H9 (cell line): ENCODE measurements around the gene ZNHIT3. TPM values are rescaled to one million over a fixed set of nuclear protein-coding genes. Genes with fewer than 3 reads are reported as not detected.

Experiments
- DNase-seq: peaks from one replicate; pipeline ENCODE4 v3.0.0-alpha.2; 2017
- H2AFZ ChIP-seq: one replicate; pipeline ENCODE4 v1.6.1; 2013; ENCODE audit warnings: mild to moderate bottlenecking, low read length, control low read depth, moderate library complexity
- H2AK5ac ChIP-seq: 2 replicates; pipeline ENCODE4 v1.6.1; 2013; ENCODE audit warnings: low read length, control low read depth, mixed read lengths; ENCODE audit not compliant: insufficient read length
- H2BK120ac ChIP-seq: one replicate; pipeline ENCODE4 v1.6.1; 2013; ENCODE audit warnings: low read depth, mild to moderate bottlenecking, low read length, control low read depth, inconsistent platforms; ENCODE audit not compliant: poor library complexity, severe bottlenecking
- H2BK12ac ChIP-seq: 2 replicates; pipeline ENCODE4 v1.6.1; 2013; ENCODE audit warnings: low read length, control low read depth, mixed read lengths, low read depth; ENCODE audit not compliant: insufficient read length
- H2BK15ac ChIP-seq: 2 replicates; pipeline ENCODE4 v1.6.1; 2013; ENCODE audit warnings: low read depth, low read length, control low read depth
- H2BK20ac ChIP-seq: one replicate; pipeline ENCODE4 v1.6.1; 2013; ENCODE audit warnings: low read depth, mild to moderate bottlenecking, low read length, control low read depth, inconsistent platforms; ENCODE audit not compliant: poor library complexity, severe bottlenecking
- H2BK5ac ChIP-seq: 2 replicates; pipeline ENCODE4 v1.6.1; 2013; ENCODE audit warnings: low read length, control low read depth, mixed read lengths; ENCODE audit not compliant: insufficient read length
- H3K14ac ChIP-seq: 2 replicates; pipeline ENCODE4 v1.6.1; 2013; ENCODE audit warnings: low read length, control low read depth; ENCODE audit not compliant: insufficient read depth
- H3K18ac ChIP-seq: 2 replicates; pipeline ENCODE4 v1.6.1; 2013; ENCODE audit warnings: low read depth, mild to moderate bottlenecking, mixed read lengths, low read length, control low read depth; ENCODE audit not compliant: insufficient read length
- H3K23ac ChIP-seq: 2 replicates; pipeline ENCODE4 v1.6.1; 2013; ENCODE audit warnings: low read length, control low read depth, mixed read lengths, low read depth; ENCODE audit not compliant: insufficient read length
- H3K23me2 ChIP-seq: 2 replicates; pipeline ENCODE4 v1.6.1; 2013; ENCODE audit warnings: low read depth, mild to moderate bottlenecking, mixed read lengths, low read length, control low read depth; ENCODE audit not compliant: insufficient read length, poor library complexity, severe bottlenecking
- H3K27ac ChIP-seq: 2 replicates; pipeline ENCODE4 v1.5.1; 2013; ENCODE audit warnings: low read length, control low read depth, mixed read lengths, low read depth; ENCODE audit not compliant: insufficient read length
- H3K27me3 ChIP-seq: 2 replicates; pipeline ENCODE4 v1.6.1; 2013; ENCODE audit warnings: low read length, control low read depth, inconsistent platforms; ENCODE audit not compliant: insufficient read depth
- H3K4ac ChIP-seq: 2 replicates; pipeline ENCODE4 v1.6.1; 2013; ENCODE audit warnings: low read depth, mild to moderate bottlenecking, control low read depth, inconsistent platforms, low read length, moderate library complexity
- H3K4me1 ChIP-seq: 2 replicates; pipeline ENCODE4 v1.6.1; 2013; ENCODE audit warnings: low read length, control low read depth, inconsistent platforms; ENCODE audit not compliant: insufficient read depth
- H3K4me2 ChIP-seq: 2 replicates; pipeline ENCODE4 v1.6.1; 2013; ENCODE audit warnings: low read length, control low read depth, mixed read lengths; ENCODE audit not compliant: insufficient read length, insufficient read depth
- H3K56ac ChIP-seq: 2 replicates; pipeline ENCODE4 v1.6.1; 2013; ENCODE audit warnings: low read depth, mild to moderate bottlenecking, mixed read lengths, low read length, control low read depth; ENCODE audit not compliant: insufficient read length
- H3K79me1 ChIP-seq: 2 replicates; pipeline ENCODE4 v1.6.1; 2013; ENCODE audit warnings: low read depth, mild to moderate bottlenecking, moderate library complexity, low read length, control low read depth, inconsistent platforms; ENCODE audit not compliant: insufficient read depth, poor library complexity, severe bottlenecking
- H3K79me2 ChIP-seq: 2 replicates; pipeline ENCODE4 v1.6.1; 2013; ENCODE audit warnings: low read length, control low read depth, inconsistent platforms; ENCODE audit not compliant: insufficient read depth
- H3K9ac ChIP-seq: 2 replicates; pipeline ENCODE4 v1.6.1; 2013; ENCODE audit warnings: low read length, control low read depth, mixed read lengths; ENCODE audit not compliant: insufficient read length; ENCODE audit errors: extremely low read depth
- H3K9me3 ChIP-seq: one replicate; pipeline ENCODE4 v1.6.1; 2013; ENCODE audit warnings: low read depth, low read length, inconsistent platforms; ENCODE audit not compliant: control insufficient read depth
- H3T11ph ChIP-seq: one replicate; pipeline ENCODE4 v1.6.1; 2013; ENCODE audit warnings: mild to moderate bottlenecking, low read length, control low read depth, inconsistent platforms
- H4K20me1 ChIP-seq: one replicate; pipeline ENCODE4 v1.6.1; 2013; ENCODE audit not compliant: control insufficient read depth, insufficient read length, insufficient read depth
- H4K5ac ChIP-seq: 2 replicates; pipeline ENCODE4 v1.6.1; 2013; ENCODE audit warnings: low read depth, mild to moderate bottlenecking, mixed read lengths, low read length, control low read depth; ENCODE audit not compliant: insufficient read length
- H4K8ac ChIP-seq: replicated peaks from 2 replicates; pipeline ENCODE4 v1.6.1; 2013; ENCODE audit warnings: low read length, control low read depth, mixed read lengths, low read depth; ENCODE audit not compliant: insufficient read length
- H4K91ac ChIP-seq: 2 replicates; pipeline ENCODE4 v1.6.1; 2013; ENCODE audit warnings: low read depth, mild to moderate bottlenecking, moderate library complexity, mixed read lengths, low read length, control low read depth; ENCODE audit not compliant: insufficient read length
- H3K27ac Mint-ChIP-seq, 3 experiments: 2 replicates in 2 of 3; 3 replicates in 1 of 3; pipeline ENCODE4 v1.8.0; 2020 to 2021; ENCODE audit warnings: mixed read lengths in 3 of 3, mild to moderate bottlenecking in 1 of 3, moderate library complexity in 1 of 3
- H3K27me3 Mint-ChIP-seq: 2 replicates; pipeline ENCODE4 v1.8.0; 2021; ENCODE audit warnings: low read depth, mild to moderate bottlenecking, moderate library complexity, mixed read lengths
- H3K36me3 Mint-ChIP-seq, 3 experiments: 2 replicates in 2 of 3; 3 replicates in 1 of 3; pipeline ENCODE4 v1.8.0; 2020 to 2021; ENCODE audit warnings: low read depth in 3 of 3, mixed read lengths in 3 of 3; ENCODE audit not compliant: insufficient read depth in 1 of 3
- H3K4me1 Mint-ChIP-seq, 2 experiments: 2 replicates each; pipeline ENCODE4 v1.8.0; 2020; ENCODE audit warnings: mixed read lengths in 2 of 2
- H3K4me3 Mint-ChIP-seq, 2 experiments: 2 replicates in 1 of 2; 3 replicates in 1 of 2; pipeline ENCODE4 v1.8.0; 2020 to 2021; ENCODE audit warnings: mild to moderate bottlenecking in 2 of 2, mixed read lengths in 2 of 2, moderate library complexity in 1 of 2
- H3K9me3 Mint-ChIP-seq, 2 experiments: 2 replicates in 1 of 2; 3 replicates in 1 of 2; pipeline ENCODE4 v1.8.0; 2020; ENCODE audit warnings: mild to moderate bottlenecking in 2 of 2, mixed read lengths in 2 of 2, moderate library complexity in 1 of 2
- CTCF ChIP-seq: fragments of 200-600 bp; sonication (generic); conservative IDR thresholded peaks from 3 replicates; pipeline ENCODE4 v1.8.0; 2021; ENCODE audit warnings: antibody characterized with exemption, mild to moderate bottlenecking
- WGBS: extraction: QIAGEN DNeasy Blood & Tissue Kit; methylation state at CpG from one replicate; pipeline ENCODE4 v1.1.7; 2013; ENCODE audit warnings: missing lambda C conversion rate, low lambda C conversion rate, mixed read lengths; ENCODE audit not compliant: insufficient read length; ENCODE audit errors: extremely low coverage; 5-methylcytosine and 5-hydroxymethylcytosine counted together
- total RNA-seq: library from RNA; stranded (reverse); gene quantifications from 2 replicates; pipeline ENCODE4 v1.2.1, GENCODE V29; 2021

The ZNHIT3 gene
- total RNA-seq, 1 experiment from 2014 or later, result 64.7 TPM

DNA sequence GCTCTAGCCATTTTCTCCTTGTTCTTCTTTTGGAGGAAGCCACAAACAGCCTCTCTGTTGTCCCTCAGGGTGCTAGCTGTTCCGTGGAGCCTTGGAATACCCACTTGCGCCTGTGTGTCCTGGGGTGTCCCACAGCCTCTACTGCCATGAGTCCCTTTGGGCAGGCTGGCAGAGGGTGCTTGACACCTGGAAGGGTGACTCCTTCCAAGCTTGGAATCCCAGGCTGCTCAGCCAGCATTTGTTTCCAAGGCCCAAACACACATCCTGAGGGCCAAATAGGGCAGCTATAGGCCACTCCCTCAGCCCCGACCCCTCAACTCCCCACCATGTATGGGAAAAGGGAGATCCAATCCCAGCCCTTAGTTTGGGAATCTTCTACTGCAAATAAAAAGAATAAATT lies 14.9 kb downstream of the ZNHIT3 start:
- no peak overlapping the region for H2BK120ac ChIP-seq
- no peak overlapping the region for H2BK15ac ChIP-seq
- no peaks in the 10 kb centered on the region for H3K4me1 ChIP-seq
- no peak overlapping the region for H4K8ac ChIP-seq
- H3K27ac ChIP-seq, result no peak overlapping the region
- H3K4me1 Mint-ChIP-seq, result no peaks in the 10 kb centered on the region
- H3K4me3 Mint-ChIP-seq, result no peak overlapping the region
- H3K79me2 ChIP-seq, result no peaks in the 10 kb centered on the region
- H4K91ac ChIP-seq, result no peak overlapping the region
- H2BK20ac ChIP-seq, result no peak overlapping the region
- no peak overlapping the region for H2BK12ac ChIP-seq
- no peak overlapping the region for H3K14ac ChIP-seq
- H3K27ac Mint-ChIP-seq, result no peak overlapping the region; a peak in 1 of 7 replicates
- no peak overlapping the region for H2BK5ac ChIP-seq
- no peaks in the 10 kb centered on the region for H3K27me3 ChIP-seq
- H2AFZ ChIP-seq, result no peak overlapping the region
- no peak overlapping the region for H3K23ac ChIP-seq
- H3K56ac ChIP-seq, result no peak overlapping the region
- no peak overlapping the region for H3K9ac ChIP-seq
- H3K9me3 Mint-ChIP-seq, result no peaks in the 10 kb centered on the region
- DNase-seq, result peak; percentile 19
- no peak overlapping the region for H3K18ac ChIP-seq
- no peak overlapping the region for H4K5ac ChIP-seq
- H3K23me2 ChIP-seq, result no peaks in the 10 kb centered on the region
- no peak overlapping the region for H2AK5ac ChIP-seq
- no peak for TF ChIP-seq CTCF
- no peak overlapping the region for H3K4me2 ChIP-seq
- H4K20me1 ChIP-seq, result peaks cover 2% of the 10 kb centered on the region
- no CpG with 5 or more reads among the region's 3 CpGs for WGBS
- no peaks in the 10 kb centered on the region; the same call in 1 of the 2 replicates for H3K27me3 Mint-ChIP-seq
- no peak overlapping the region for H3T11ph ChIP-seq
- H3K4ac ChIP-seq, result no peak overlapping the region
- H3K9me3 ChIP-seq, result no peaks in the 10 kb centered on the region
- H3K36me3 Mint-ChIP-seq, result peaks cover 36 to 84% (median 82%) of the 10 kb centered on the region in 3 experiments; a peak in 6 of 7 replicates
- H3K79me1 ChIP-seq, result no peaks in the 10 kb centered on the region
